HG02642 (cell line): Measurements from ENCODE around the gene TBX3.
"Not testable (repeated sequence)": the region's sequence is repeated elsewhere in the genome, so short reads cannot be mapped to it uniquely, and the experiment has no call there.

Experiments used
- ATAC-seq: cut with Tn5 transposase; IDR thresholded peaks from one replicate; pipeline ENCODE4 v1.9.1; 2021; ENCODE audit warnings: mild to moderate bottlenecking; ENCODE audit not compliant: unreplicated experiment, poor library complexity

TBX3 gene

GRCh38 chr12:114684098-114684869 is at the start of gene TBX3:
Gene TBX3 (minus strand): TSS chr12:114684175. CDS start chr12:114683200, 975 bp downstream.
- no peak for ATAC-seq

GRCh38 chr12:114732426-114733030 is 48.6 kb upstream of the TBX3 start:
- no peak for ATAC-seq

GRCh38 chr12:114729731-114730130 is 45.8 kb upstream of the TBX3 start:
- no peak for ATAC-seq

- ATAC-seq, result no peak
Measured at GRCh38 chr12:114726092-114726710, 42.2 kb upstream of the TBX3 start.

GRCh38 chr12:114722176-114722575 is 38.2 kb upstream of the TBX3 start:
- not testable (repeated sequence) for ATAC-seq

GRCh38 chr12:114721266-114721665 is 37.3 kb upstream of the TBX3 start:
- no peak for ATAC-seq

- no peak for ATAC-seq
Measured at GRCh38 chr12:114713466-114714215, 29.7 kb upstream of the TBX3 start.

- ATAC-seq, result no peak
Measured at GRCh38 chr12:114711689-114712152, 27.7 kb upstream of the TBX3 start.

- ATAC-seq, result no peak
Measured at GRCh38 chr12:114710151-114710550, 26.2 kb upstream of the TBX3 start.

GRCh38 chr12:114709112-114709511 is 25.1 kb upstream of the TBX3 start:
- ATAC-seq, result no peak

GRCh38 chr12:114708598-114708997 is 24.6 kb upstream of the TBX3 start:
- ATAC-seq, result not testable (repeated sequence)

GRCh38 chr12:114704096-114704495 is 20.1 kb upstream of the TBX3 start:
- no peak for ATAC-seq

GRCh38 chr12:114703060-114703493 is 19.1 kb upstream of the TBX3 start:
- no peak for ATAC-seq

GRCh38 chr12:114702462-114702861 is 18.5 kb upstream of the TBX3 start:
- no peak for ATAC-seq

GRCh38 chr12:114701553-114701952 is 17.6 kb upstream of the TBX3 start:
- ATAC-seq, result no peak

GRCh38 chr12:114701104-114701414 is 17.1 kb upstream of the TBX3 start:
- no peak for ATAC-seq

GRCh38 chr12:114700392-114701103 is 16.6 kb upstream of the TBX3 start:
- no peak for ATAC-seq

- ATAC-seq, result no peak
Measured at GRCh38 chr12:114698566-114699163, 14.7 kb upstream of the TBX3 start.

GRCh38 chr12:114697741-114698565 is 14.0 kb upstream of the TBX3 start:
- ATAC-seq, result no peak
